ENCODE measurements around the gene TFEC.
"Not testable (repeated sequence)": the region's sequence is repeated elsewhere in the genome, so short reads cannot be mapped to it uniquely, and the experiment has no call there.

DNA sequence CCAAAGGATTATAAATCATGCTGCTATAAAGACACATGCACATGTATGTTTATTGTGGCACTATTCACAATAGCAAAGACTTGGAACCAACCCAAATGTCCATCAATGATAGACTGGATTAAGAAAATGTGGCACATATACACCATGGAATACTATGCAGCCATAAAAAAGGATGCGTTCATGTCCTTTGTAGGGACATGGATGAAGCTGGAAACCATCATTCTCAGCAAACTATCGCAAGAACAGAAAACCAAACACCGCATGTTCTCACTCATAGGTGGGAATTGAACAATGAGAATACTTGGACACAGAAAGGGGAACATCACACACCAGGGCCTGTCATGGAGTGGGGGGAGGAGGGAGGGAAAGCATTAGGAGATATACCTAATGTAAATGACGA lies 100.4 kb downstream of the TFEC start:
- TF ChIP-seq POLR2AphosphoS5 (IDR thresholded peaks at IDR 0.05; ENCODE audit: low read depth) = not testable (repeated sequence)
- TF ChIP-seq, protein P1, sequence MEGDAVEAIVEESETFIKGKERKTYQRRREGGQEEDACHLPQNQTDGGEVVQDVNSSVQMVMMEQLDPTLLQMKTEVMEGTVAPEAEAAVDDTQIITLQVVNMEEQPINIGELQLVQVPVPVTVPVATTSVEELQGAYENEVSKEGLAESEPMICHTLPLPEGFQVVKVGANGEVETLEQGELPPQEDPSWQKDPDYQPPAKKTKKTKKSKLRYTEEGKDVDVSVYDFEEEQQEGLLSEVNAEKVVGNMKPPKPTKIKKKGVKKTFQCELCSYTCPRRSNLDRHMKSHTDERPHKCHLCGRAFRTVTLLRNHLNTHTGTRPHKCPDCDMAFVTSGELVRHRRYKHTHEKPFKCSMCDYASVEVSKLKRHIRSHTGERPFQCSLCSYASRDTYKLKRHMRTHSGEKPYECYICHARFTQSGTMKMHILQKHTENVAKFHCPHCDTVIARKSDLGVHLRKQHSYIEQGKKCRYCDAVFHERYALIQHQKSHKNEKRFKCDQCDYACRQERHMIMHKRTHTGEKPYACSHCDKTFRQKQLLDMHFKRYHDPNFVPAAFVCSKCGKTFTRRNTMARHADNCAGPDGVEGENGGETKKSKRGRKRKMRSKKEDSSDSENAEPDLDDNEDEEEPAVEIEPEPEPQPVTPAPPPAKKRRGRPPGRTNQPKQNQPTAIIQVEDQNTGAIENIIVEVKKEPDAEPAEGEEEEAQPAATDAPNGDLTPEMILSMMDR (IDR thresholded peaks at IDR 0.05; ENCODE audit: insufficient read depth, low read length) = not testable (repeated sequence)

All from HL-60 (cell line).